Measurements from ENCODE around the gene FXYD5.

FXYD5 gene

DNA sequence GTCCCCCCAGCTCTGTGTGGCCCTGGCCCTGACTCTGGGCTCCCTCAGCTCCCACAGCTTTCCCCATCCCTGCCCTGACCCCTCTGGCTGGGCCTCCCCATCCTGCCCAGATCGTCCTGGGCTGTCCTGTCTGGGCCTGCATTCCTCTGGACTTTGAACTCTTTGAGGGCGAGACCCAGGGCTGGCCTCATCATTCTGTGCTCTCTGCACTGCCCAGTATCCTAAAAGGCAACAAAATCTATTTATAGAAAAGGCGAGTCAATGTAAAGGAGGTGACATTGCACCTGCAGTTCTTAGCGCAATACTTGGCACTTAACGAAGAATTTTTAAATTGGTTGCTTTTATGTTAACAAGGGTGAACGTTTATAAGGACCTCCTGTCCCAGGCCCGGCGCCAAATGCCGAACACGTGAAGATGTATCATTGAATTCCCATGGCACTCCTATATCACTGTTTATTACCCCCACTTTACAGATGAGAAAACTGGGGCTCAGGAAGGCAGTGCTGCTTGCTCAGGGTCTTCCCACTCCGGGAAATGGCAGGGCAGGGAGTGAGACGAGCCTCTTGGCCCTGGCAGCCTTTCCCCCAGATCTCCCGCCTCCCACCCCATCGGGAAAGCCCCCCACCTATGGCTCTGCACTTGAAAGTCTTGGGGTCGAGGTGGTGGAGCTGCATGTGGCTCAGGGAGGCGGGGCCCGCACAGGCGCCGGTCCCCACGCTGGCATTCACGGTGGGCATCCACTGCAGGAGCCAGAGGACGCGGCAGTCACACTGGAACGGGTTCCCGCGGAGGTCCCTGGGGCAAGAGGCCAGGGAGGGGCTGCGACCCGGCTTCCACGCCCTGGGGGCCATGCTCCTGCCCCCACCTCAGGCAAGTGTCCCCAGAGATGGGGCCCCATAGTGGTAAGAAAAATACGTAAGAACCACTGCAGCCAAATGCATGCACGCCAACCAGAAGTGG is 23.5 kb upstream of the FXYD5 start:
- TF ChIP-seq SPI1 (IDR thresholded peaks at IDR 0.05; ENCODE audit: borderline replicate concordance, low read depth) (no peak), POLR2AphosphoS5 (IDR thresholded peaks at IDR 0.05; ENCODE audit: low read depth) (no peak)
- DNase-seq (ENCODE audit: low read depth in 1 of 2, low spot score in 1 of 2) = no peak
- no peak overlapping the region for H3K27ac ChIP-seq (replicated peaks)
- H3K27me3 ChIP-seq (ENCODE audit: insufficient read depth, poor library complexity, severe bottlenecking) = no peaks in the 10 kb centered on the region
- H3K4me3 ChIP-seq (replicated peaks; ENCODE audit: insufficient read depth, low read length) = no peak overlapping the region

- Histone ChIP-seq H3K27me3 (ENCODE audit: insufficient read depth, poor library complexity, severe bottlenecking) (no peaks in the 10 kb centered on the region), H3K27ac (replicated peaks) (no peak overlapping the region), H3K4me3 (replicated peaks; ENCODE audit: insufficient read depth, low read length) (no peak overlapping the region)
- TF ChIP-seq POLR2AphosphoS5 (IDR thresholded peaks at IDR 0.05; ENCODE audit: low read depth) (no peak), SPI1 (IDR thresholded peaks at IDR 0.05; ENCODE audit: borderline replicate concordance, low read depth) (no peak), GABPA (IDR thresholded peaks at IDR 0.05; ENCODE audit: low read depth) (no peak)
- TF ChIP-seq, protein P1, sequence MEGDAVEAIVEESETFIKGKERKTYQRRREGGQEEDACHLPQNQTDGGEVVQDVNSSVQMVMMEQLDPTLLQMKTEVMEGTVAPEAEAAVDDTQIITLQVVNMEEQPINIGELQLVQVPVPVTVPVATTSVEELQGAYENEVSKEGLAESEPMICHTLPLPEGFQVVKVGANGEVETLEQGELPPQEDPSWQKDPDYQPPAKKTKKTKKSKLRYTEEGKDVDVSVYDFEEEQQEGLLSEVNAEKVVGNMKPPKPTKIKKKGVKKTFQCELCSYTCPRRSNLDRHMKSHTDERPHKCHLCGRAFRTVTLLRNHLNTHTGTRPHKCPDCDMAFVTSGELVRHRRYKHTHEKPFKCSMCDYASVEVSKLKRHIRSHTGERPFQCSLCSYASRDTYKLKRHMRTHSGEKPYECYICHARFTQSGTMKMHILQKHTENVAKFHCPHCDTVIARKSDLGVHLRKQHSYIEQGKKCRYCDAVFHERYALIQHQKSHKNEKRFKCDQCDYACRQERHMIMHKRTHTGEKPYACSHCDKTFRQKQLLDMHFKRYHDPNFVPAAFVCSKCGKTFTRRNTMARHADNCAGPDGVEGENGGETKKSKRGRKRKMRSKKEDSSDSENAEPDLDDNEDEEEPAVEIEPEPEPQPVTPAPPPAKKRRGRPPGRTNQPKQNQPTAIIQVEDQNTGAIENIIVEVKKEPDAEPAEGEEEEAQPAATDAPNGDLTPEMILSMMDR (IDR thresholded peaks at IDR 0.05; ENCODE audit: insufficient read depth, low read length) = no peak
- TF ChIP-seq, protein P2, sequence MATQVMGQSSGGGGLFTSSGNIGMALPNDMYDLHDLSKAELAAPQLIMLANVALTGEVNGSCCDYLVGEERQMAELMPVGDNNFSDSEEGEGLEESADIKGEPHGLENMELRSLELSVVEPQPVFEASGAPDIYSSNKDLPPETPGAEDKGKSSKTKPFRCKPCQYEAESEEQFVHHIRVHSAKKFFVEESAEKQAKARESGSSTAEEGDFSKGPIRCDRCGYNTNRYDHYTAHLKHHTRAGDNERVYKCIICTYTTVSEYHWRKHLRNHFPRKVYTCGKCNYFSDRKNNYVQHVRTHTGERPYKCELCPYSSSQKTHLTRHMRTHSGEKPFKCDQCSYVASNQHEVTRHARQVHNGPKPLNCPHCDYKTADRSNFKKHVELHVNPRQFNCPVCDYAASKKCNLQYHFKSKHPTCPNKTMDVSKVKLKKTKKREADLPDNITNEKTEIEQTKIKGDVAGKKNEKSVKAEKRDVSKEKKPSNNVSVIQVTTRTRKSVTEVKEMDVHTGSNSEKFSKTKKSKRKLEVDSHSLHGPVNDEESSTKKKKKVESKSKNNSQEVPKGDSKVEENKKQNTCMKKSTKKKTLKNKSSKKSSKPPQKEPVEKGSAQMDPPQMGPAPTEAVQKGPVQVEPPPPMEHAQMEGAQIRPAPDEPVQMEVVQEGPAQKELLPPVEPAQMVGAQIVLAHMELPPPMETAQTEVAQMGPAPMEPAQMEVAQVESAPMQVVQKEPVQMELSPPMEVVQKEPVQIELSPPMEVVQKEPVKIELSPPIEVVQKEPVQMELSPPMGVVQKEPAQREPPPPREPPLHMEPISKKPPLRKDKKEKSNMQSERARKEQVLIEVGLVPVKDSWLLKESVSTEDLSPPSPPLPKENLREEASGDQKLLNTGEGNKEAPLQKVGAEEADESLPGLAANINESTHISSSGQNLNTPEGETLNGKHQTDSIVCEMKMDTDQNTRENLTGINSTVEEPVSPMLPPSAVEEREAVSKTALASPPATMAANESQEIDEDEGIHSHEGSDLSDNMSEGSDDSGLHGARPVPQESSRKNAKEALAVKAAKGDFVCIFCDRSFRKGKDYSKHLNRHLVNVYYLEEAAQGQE (IDR thresholded peaks at IDR 0.05; ENCODE audit: insufficient replicate concordance, low read depth) = no peak
- DNase-seq (ENCODE audit: low read depth in 1 of 2, low spot score in 1 of 2) = no peak
These were observed 22.3 kb upstream of the FXYD5 start for GRCh38 chr19:35132254-35132653.

DNA sequence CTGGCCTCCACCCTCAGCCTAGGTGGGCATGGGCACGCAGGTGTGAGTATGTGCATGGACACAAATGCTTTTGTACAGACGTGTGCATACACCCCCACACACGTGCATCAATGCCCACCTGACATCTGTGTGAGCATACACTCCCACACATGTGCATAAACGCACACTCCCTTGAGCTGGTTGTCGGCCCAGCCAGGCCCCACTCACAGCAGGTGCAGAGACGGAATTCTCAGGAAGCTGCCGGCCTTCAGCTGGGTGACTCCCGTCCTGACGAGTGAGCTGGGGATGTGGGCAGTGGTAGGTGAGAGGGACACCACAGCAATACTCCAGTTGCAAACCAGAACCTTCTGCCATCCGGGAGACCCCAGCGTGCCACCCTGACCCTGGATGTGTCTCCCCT is 20.7 kb upstream of the FXYD5 start:
- Histone ChIP-seq H3K27me3 (ENCODE audit: insufficient read depth, poor library complexity, severe bottlenecking) (no peaks in the 10 kb centered on the region), H3K27ac (replicated peaks) (no peak overlapping the region), H3K4me3 (replicated peaks; ENCODE audit: insufficient read depth, low read length) (no peak overlapping the region)
- TF ChIP-seq POLR2AphosphoS5 (IDR thresholded peaks at IDR 0.05; ENCODE audit: low read depth) = no peak
- DNase-seq (ENCODE audit: low read depth in 1 of 2, low spot score in 1 of 2) = no peak

- no peak within 1 kb of the TSS for H3K4me3 ChIP-seq (replicated peaks; ENCODE audit: insufficient read depth, low read length)
- TF ChIP-seq, protein P2 (IDR thresholded peaks at IDR 0.05; ENCODE audit: insufficient replicate concordance, low read depth) = no peak
- TF ChIP-seq GABPA (IDR thresholded peaks at IDR 0.05; ENCODE audit: low read depth) (no peak), SPI1 (IDR thresholded peaks at IDR 0.05; ENCODE audit: borderline replicate concordance, low read depth) (no peak), POLR2AphosphoS5 (IDR thresholded peaks at IDR 0.05; ENCODE audit: low read depth) (no peak)
- TF ChIP-seq, protein P1 (IDR thresholded peaks at IDR 0.05; ENCODE audit: insufficient read depth, low read length) = no peak
- no peak for DNase-seq (ENCODE audit: low read depth in 1 of 2, low spot score in 1 of 2)
- no peaks in the 10 kb centered on the region for H3K27me3 ChIP-seq (ENCODE audit: insufficient read depth, poor library complexity, severe bottlenecking)
- no peak within 1 kb of the TSS for H3K27ac ChIP-seq (replicated peaks)
These were observed 19.8 kb upstream of the FXYD5 start, which contains the start of gene LGI4 for GRCh38 chr19:35134601-35135242. LGI4 (minus strand) TSS chr19:35135059; CDS start chr19:35134680, 379 bp downstream.
